ENCODE results near the gene ZNF410. TPM values are rescaled to one million over a fixed set of nuclear protein-coding genes. Genes with fewer than 3 reads are reported as not detected.

Gene ZNF410
- total RNA-seq, 1 experiment from 2014 or later, result 69.4 TPM

GRCh38 chr14:73945159-73945670 lies 58.6 kb downstream of the ZNF410 start:
- CTCF ChIA-PET, result no interaction called here

GRCh38 chr14:73949752-73950734 lies 63.4 kb downstream of the ZNF410 start, which contains the start of the genes COQ6 and FAM161B:
TSS of gene COQ6 (plus strand) at chr14:73950302. CDS start at chr14:73950333, 31 bp downstream.
TSS of gene FAM161B (minus strand) at chr14:73950094. CDS start at chr14:73950026, 68 bp downstream.
- intact Hi-C loops (cut with micrococcal nuclease; ENCODE audit: unreplicated experiment), result no loop called here
- POLR2A ChIA-PET (ENCODE audit: low non-redundant PET), result no interaction called here
- CTCF ChIA-PET, result no interaction called here

More at GRCh38 chr14:73945159-73945670, 58.6 kb downstream of the ZNF410 start:
- no TSS peak for BruUV-seq (replicated peaks)
- H3K27me3 ChIP-seq (replicated peaks; ENCODE audit: insufficient read depth, low read depth, low read length, poor library complexity), result no peaks in the 10 kb centered on the region
- intact Hi-C loops (cut with micrococcal nuclease; ENCODE audit: unreplicated experiment), result no loop called here
- no peak overlapping the region for H3K4me3 ChIP-seq (ENCODE audit: low read depth, low read length, poor library complexity, severe bottlenecking)
- no peaks in the 10 kb centered on the region for H3K4me1 ChIP-seq (ENCODE audit: insufficient read depth, low read length, poor library complexity, severe bottlenecking)
- no peaks in the 10 kb centered on the region for H3K9me3 ChIP-seq (ENCODE audit: low read depth, low read length, poor library complexity, severe bottlenecking)
- H3K27ac ChIP-seq (ENCODE audit: low read depth, low read length, poor library complexity, severe bottlenecking), result no peak overlapping the region
- DNase-seq (ENCODE audit: low spot score), result no peak
- TF ChIP-seq, protein P1, sequence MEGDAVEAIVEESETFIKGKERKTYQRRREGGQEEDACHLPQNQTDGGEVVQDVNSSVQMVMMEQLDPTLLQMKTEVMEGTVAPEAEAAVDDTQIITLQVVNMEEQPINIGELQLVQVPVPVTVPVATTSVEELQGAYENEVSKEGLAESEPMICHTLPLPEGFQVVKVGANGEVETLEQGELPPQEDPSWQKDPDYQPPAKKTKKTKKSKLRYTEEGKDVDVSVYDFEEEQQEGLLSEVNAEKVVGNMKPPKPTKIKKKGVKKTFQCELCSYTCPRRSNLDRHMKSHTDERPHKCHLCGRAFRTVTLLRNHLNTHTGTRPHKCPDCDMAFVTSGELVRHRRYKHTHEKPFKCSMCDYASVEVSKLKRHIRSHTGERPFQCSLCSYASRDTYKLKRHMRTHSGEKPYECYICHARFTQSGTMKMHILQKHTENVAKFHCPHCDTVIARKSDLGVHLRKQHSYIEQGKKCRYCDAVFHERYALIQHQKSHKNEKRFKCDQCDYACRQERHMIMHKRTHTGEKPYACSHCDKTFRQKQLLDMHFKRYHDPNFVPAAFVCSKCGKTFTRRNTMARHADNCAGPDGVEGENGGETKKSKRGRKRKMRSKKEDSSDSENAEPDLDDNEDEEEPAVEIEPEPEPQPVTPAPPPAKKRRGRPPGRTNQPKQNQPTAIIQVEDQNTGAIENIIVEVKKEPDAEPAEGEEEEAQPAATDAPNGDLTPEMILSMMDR (conservative IDR thresholded peaks at IDR 0.05; ENCODE audit: low read depth, low read length), result no peak
- no peak for TF ChIP-seq EZH2 (IDR thresholded peaks at IDR 0.05; ENCODE audit: borderline replicate concordance, low read depth, low read length, poor library complexity, severe bottlenecking)
- H3K36me3 ChIP-seq (ENCODE audit: insufficient read depth, low read length, poor library complexity, severe bottlenecking), result no peaks in the 10 kb centered on the region
- POLR2A ChIA-PET (ENCODE audit: low non-redundant PET), result interaction anchor here (0.6 kb wide), 1 partner anchor 229 kb away, joined by 3 read pairs; no protein-coding TSS in a partner anchor

GRCh38 chr14:73953731-73954130 lies 67.1 kb downstream of the ZNF410 start:
- CTCF ChIA-PET, result no interaction called here
- Histone ChIP-seq H3K9me3 (ENCODE audit: low read depth, low read length, poor library complexity, severe bottlenecking) (no peaks in the 10 kb centered on the region), H3K36me3 (ENCODE audit: insufficient read depth, low read length, poor library complexity, severe bottlenecking) (peaks cover 21% of the 10 kb centered on the region), H3K27me3 (replicated peaks; ENCODE audit: insufficient read depth, low read depth, low read length, poor library complexity) (no peaks in the 10 kb centered on the region), H3K27ac (ENCODE audit: low read depth, low read length, poor library complexity, severe bottlenecking) (no peak overlapping the region), H3K4me1 (ENCODE audit: insufficient read depth, low read length, poor library complexity, severe bottlenecking) (no peaks in the 10 kb centered on the region), H3K4me3 (ENCODE audit: low read depth, low read length, poor library complexity, severe bottlenecking) (no peak overlapping the region)
- BruUV-seq (replicated peaks), result no TSS peak
- DNase-seq (ENCODE audit: low spot score), result no peak
- intact Hi-C loops (cut with micrococcal nuclease; ENCODE audit: unreplicated experiment), result no loop called here
- TF ChIP-seq, protein P1 (conservative IDR thresholded peaks at IDR 0.05; ENCODE audit: low read depth, low read length), result no peak
- TF ChIP-seq EZH2 (IDR thresholded peaks at IDR 0.05; ENCODE audit: borderline replicate concordance, low read depth, low read length, poor library complexity, severe bottlenecking), result no peak
- POLR2A ChIA-PET (ENCODE audit: low non-redundant PET), result no interaction called here

More at GRCh38 chr14:73949752-73950734, 63.4 kb downstream of the ZNF410 start, which contains the start of the genes COQ6 and FAM161B:
- no peaks in the 10 kb centered on the region for H3K27me3 ChIP-seq (replicated peaks; ENCODE audit: insufficient read depth, low read depth, low read length, poor library complexity)
- no peaks in the 10 kb centered on the region for H3K9me3 ChIP-seq (ENCODE audit: low read depth, low read length, poor library complexity, severe bottlenecking)
- TF ChIP-seq EZH2 (IDR thresholded peaks at IDR 0.05; ENCODE audit: borderline replicate concordance, low read depth, low read length, poor library complexity, severe bottlenecking), result no peak
- TF ChIP-seq, protein P1 (conservative IDR thresholded peaks at IDR 0.05; ENCODE audit: low read depth, low read length), result peak; percentile 40; the same call in 1 of the 2 replicates
- H3K27ac ChIP-seq (ENCODE audit: low read depth, low read length, poor library complexity, severe bottlenecking), result peak within 1 kb of the TSS; percentile 70
- DNase-seq (ENCODE audit: low spot score), result peak; percentile 99
- H3K4me3 ChIP-seq (ENCODE audit: low read depth, low read length, poor library complexity, severe bottlenecking), result peak within 1 kb of the TSS; percentile 62
- H3K4me1 ChIP-seq (ENCODE audit: insufficient read depth, low read length, poor library complexity, severe bottlenecking), result no peaks in the 10 kb centered on the region
- H3K36me3 ChIP-seq (ENCODE audit: insufficient read depth, low read length, poor library complexity, severe bottlenecking), result peaks cover 6% of the 10 kb centered on the region
- no TSS peak for BruUV-seq (replicated peaks)

Measured in A673 (cell line).